ENCODE measurements around the gene CCND1. TPM values are rescaled to one million over a fixed set of nuclear protein-coding genes. Genes with fewer than 3 reads are reported as not detected.

Gene CCND1
- total RNA-seq, 2 donors from 2014 or later: 1.1 to 3.9 TPM

DNA sequence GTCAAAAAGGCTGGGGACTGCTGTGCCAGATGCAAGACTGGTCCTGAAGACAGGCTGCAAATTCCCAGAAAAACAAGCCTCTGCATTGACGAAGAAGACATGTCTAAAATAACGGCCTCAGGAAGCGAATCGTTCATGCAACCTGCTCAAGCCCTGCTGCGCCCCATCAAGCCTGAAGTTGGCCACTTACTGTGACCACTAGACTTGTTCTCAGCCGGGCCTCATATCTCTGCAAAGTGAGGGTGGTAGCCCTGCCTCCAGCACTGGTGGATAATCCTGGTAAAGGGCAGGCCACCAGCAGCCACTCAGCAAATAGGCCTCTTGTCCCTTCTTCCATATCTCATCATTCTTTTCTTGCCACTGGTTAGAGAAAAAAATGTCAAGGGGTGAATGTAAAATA, 22.4 kb downstream of the CCND1 start:
- no peak for ATAC-seq
- peak overlapping the region; percentile 47 for H3K27ac Mint-ChIP-seq
- no peak overlapping the region for H3K4me3 Mint-ChIP-seq
- no peak for DNase-seq
- H3K27me3 Mint-ChIP-seq: no peaks in the 10 kb centered on the region
- no peaks in the 10 kb centered on the region for H3K9me3 ChIP-seq (ENCODE audit: control insufficient read depth, low read length, poor library complexity, severe bottlenecking)
- H3K36me3 Mint-ChIP-seq (ENCODE audit: low read depth): peaks cover 5% of the 10 kb centered on the region
- peaks cover 5% of the 10 kb centered on the region for H3K4me1 Mint-ChIP-seq

DNA sequence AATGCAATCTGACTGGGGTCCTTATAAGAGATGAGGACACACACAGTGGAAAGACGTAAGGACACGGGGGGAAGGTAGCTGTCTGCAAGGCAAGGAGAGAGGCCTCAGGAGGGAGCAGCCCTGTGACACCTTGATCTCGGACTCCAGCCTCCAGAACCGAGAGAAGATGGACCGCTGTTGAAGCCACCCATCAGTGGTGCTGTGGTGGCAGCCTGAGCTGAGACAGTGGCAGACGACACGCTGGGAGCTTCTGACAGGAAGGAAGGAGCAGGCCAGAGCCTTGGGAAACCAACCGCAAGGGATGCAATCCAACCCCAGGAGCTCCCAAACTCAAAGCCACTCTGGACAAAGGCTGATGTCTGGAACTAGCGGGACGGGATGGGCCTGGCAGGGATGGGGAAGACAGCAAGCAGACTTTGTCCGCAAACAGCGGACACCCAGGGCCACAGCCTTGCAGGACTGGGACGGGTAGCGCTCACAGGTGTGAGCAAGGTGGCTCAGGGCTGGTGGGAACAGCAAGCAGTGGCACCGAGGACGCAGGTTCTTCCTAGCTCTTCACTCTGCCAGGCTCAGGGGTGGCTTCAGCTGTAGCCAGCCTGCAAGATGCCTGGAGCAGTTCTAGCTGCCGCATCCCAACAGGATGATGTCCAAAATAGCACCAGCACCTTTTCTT, 23.3 kb downstream of the CCND1 start:
- peaks cover 5% of the 10 kb centered on the region for H3K36me3 Mint-ChIP-seq (ENCODE audit: low read depth)
- no peak overlapping the region for H3K4me3 Mint-ChIP-seq
- peak overlapping the region; percentile 47 for H3K27ac Mint-ChIP-seq
- no peaks in the 10 kb centered on the region for H3K27me3 Mint-ChIP-seq
- ATAC-seq: no peak
- H3K9me3 ChIP-seq (ENCODE audit: control insufficient read depth, low read length, poor library complexity, severe bottlenecking): no peaks in the 10 kb centered on the region
- DNase-seq: no peak
- peaks cover 5% of the 10 kb centered on the region for H3K4me1 Mint-ChIP-seq

DNA sequence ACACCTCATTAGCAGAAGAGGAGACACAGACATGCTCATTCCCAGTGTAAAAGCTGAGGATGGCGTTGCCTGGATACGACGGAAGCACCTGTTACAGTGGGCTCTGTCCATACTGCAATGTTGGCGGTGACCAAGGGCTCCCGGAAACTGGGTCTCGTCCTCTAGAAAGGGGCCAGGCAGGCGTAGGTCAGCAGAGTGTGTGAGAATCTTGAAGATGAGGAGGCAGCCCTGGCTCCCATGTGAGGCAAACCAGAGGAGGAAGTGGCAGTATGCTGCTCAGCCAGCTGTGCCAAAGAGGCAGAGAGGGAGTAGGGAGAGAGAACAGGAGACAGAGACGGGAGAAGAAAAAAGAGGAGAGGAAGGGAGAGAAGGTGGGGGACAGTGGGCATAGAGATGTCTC, 23.9 kb downstream of the CCND1 start:
- Mint-ChIP-seq H3K36me3 (ENCODE audit: low read depth) (peaks cover 5% of the 10 kb centered on the region), H3K27me3 (no peaks in the 10 kb centered on the region), H3K27ac (no peak overlapping the region), H3K4me3 (peak overlapping the region; percentile 64), H3K4me1 (peaks cover 5% of the 10 kb centered on the region)
- H3K9me3 ChIP-seq (ENCODE audit: control insufficient read depth, low read length, poor library complexity, severe bottlenecking): no peaks in the 10 kb centered on the region
- DNase-seq: no peak
- ATAC-seq: no peak

DNA sequence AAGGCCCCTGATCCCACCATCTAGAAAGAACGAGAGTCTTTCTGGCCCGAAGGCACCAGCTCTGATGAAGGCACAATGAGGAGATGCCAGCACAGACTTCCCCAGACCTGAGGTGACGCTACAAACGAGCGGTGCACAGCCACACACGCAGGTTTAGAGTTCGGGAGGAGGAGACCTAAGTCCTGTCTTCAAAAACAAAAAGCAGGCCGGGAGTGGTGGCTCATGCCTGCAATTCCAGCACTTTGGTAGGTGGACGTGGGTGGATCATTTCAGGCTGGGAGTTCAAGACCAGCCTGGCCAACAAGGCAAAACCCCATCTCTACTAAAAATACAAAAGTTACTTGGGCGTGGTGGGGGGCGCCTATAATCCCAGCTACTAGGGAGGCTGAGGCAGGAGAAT, 24.7 kb downstream of the CCND1 start:
- ATAC-seq: no peak
- H3K4me1 Mint-ChIP-seq: peaks cover 9% of the 10 kb centered on the region
- peaks cover 5% of the 10 kb centered on the region for H3K36me3 Mint-ChIP-seq (ENCODE audit: low read depth)
- DNase-seq: no peak
- H3K27ac Mint-ChIP-seq: no peak overlapping the region
- H3K27me3 Mint-ChIP-seq: no peaks in the 10 kb centered on the region
- no peaks in the 10 kb centered on the region for H3K9me3 ChIP-seq (ENCODE audit: control insufficient read depth, low read length, poor library complexity, severe bottlenecking)
- H3K4me3 Mint-ChIP-seq: no peak overlapping the region

DNA sequence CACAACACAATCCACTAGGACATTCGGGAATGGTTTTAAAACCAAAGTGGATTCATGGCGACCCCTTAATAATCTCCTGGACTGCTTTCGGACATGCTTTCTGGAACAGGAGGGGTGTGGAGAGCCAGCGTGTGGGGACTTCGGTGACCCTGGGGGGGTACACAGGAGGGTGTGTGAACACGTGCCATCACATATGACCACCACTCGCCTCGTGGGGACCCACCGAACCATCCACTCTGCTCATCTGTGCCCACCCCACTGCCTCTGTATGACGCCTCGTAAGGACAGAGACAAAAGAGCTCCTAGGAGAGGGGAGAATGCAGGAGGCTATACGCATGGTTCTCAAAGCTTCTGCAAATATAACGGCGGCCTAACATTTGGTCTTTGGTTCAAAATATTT, 25.3 kb downstream of the CCND1 start:
- no peak for DNase-seq
- no peak for ATAC-seq
- no peaks in the 10 kb centered on the region for H3K9me3 ChIP-seq (ENCODE audit: control insufficient read depth, low read length, poor library complexity, severe bottlenecking)
- peaks cover 5% of the 10 kb centered on the region for H3K36me3 Mint-ChIP-seq (ENCODE audit: low read depth)
- peaks cover 9% of the 10 kb centered on the region for H3K4me1 Mint-ChIP-seq
- no peak overlapping the region for H3K27ac Mint-ChIP-seq
- no peak overlapping the region for H3K4me3 Mint-ChIP-seq
- H3K27me3 Mint-ChIP-seq: no peaks in the 10 kb centered on the region

DNA sequence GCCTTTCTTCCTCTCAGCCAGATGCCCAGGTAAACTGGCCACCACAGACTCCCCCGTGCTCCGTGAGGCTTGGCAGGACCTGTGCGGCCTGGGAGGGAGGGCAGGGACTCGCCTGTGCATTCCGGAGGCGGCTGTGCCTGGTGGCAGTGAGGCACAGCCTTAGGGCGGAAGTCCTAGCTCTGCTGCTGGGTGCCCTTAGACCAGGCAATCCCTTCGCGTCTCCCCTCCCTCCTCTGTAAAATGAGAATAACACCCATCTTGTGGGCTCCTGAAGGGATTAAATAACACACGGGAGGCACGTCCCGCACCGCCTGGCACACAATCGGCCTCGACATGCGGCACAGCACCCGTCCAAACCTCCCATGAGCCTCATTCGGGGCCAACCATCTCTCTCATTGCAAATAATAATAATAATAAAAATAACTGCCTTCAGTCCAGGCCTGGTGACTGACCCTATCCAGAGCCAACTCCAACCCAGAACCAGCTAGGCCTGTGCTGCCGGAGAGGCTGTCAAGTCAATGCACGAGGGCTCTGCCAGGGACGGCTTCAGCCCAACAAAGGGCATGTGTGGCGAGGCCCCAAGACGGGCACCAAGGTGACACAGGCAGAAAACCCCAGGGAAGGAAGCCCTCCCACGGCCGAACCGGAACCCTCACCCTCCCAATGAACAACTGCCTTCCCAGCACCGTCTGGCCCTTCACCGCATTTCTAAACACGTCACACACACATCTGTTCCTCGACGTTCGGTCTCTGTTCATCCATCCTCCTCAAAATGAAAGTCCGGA, 26.0 kb downstream of the CCND1 start:
- DNase-seq: no peak
- ATAC-seq: no peak
- Mint-ChIP-seq H3K4me1 (peaks cover 13% of the 10 kb centered on the region), H3K27me3 (no peaks in the 10 kb centered on the region), H3K36me3 (ENCODE audit: low read depth) (peaks cover 5% of the 10 kb centered on the region), H3K4me3 (no peak overlapping the region), H3K27ac (no peak overlapping the region)
- H3K9me3 ChIP-seq (ENCODE audit: control insufficient read depth, low read length, poor library complexity, severe bottlenecking): no peaks in the 10 kb centered on the region

DNA sequence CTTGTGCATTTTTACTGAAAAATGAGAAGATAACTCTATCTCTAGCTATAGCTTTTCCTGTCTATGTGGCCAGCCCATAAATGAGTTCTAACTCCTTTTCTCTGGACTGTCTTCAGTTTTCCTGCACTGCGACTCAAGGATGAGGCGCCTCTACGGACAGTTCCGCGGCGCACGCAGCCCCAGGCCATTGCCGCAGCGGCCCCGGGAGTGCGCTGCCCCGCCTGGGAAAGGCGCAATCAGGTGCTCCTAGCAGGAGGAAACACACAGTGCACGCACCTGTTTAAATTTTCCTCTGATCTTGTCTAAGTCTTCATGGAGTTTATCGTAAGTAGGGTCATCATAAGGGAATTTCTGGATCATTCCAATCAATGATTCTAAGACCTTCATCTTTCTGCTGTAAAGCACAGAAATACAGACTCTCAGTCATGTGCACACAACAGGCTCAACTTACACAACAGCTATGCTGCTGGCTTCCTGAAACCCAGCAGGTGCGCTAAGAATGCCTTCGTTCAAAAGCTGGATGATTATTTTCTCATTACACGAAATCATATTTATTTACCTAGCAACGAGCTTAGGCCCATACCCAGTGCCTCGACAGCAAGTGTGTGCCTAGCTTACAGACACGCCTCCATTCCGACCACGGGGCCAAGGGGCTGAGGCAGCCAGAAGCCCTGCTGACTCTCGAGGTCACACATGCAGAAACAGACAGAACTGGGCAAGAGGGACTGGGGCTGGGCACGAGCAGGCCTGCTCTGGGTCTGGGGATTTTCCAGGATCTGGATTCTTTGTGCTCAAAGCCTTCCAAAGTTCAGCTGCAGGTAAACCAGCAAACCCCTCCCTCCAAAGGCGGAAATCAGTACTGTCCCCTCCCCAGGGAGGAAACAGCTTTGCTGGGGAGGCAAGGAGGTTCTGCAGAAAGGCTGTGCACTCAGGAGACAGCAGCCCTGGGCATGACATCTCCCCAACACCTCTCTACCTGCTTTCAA, 27.0 kb downstream of the CCND1 start:
- H3K4me1 Mint-ChIP-seq: peaks cover 14% of the 10 kb centered on the region
- no peaks in the 10 kb centered on the region for H3K9me3 ChIP-seq (ENCODE audit: control insufficient read depth, low read length, poor library complexity, severe bottlenecking)
- no peaks in the 10 kb centered on the region for H3K27me3 Mint-ChIP-seq
- no peak for ATAC-seq
- H3K27ac Mint-ChIP-seq: no peak overlapping the region
- DNase-seq: no peak
- peaks cover 5% of the 10 kb centered on the region for H3K36me3 Mint-ChIP-seq (ENCODE audit: low read depth)
- no peak overlapping the region for H3K4me3 Mint-ChIP-seq

DNA sequence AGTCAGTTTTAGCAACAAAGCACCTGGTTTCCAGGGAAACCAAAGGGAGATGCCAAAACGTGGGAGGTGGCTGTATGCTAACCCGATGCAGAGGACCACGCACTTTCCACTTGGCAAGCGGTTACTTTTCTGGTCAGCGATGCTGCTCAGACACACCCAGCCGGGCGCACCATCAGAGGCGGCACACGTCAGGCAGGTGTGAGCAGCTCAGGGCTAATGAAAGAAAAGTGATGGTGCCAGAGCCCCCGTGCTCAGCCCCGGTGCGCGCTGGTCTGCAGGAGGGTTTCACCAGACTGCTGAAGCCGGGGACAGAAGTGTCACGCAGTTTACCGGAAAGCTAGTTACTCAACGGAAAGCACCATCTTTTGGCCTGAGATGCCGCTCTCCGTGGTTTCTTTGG, 28.5 kb downstream of the CCND1 start:
- peaks cover 24% of the 10 kb centered on the region for H3K4me1 Mint-ChIP-seq
- H3K36me3 Mint-ChIP-seq (ENCODE audit: low read depth): peaks cover 5% of the 10 kb centered on the region
- no peaks in the 10 kb centered on the region for H3K9me3 ChIP-seq (ENCODE audit: control insufficient read depth, low read length, poor library complexity, severe bottlenecking)
- no peaks in the 10 kb centered on the region for H3K27me3 Mint-ChIP-seq
- peak overlapping the region; percentile 59 for H3K27ac Mint-ChIP-seq
- DNase-seq (no peak), ATAC-seq (no peak)
- no peak overlapping the region for H3K4me3 Mint-ChIP-seq

DNA sequence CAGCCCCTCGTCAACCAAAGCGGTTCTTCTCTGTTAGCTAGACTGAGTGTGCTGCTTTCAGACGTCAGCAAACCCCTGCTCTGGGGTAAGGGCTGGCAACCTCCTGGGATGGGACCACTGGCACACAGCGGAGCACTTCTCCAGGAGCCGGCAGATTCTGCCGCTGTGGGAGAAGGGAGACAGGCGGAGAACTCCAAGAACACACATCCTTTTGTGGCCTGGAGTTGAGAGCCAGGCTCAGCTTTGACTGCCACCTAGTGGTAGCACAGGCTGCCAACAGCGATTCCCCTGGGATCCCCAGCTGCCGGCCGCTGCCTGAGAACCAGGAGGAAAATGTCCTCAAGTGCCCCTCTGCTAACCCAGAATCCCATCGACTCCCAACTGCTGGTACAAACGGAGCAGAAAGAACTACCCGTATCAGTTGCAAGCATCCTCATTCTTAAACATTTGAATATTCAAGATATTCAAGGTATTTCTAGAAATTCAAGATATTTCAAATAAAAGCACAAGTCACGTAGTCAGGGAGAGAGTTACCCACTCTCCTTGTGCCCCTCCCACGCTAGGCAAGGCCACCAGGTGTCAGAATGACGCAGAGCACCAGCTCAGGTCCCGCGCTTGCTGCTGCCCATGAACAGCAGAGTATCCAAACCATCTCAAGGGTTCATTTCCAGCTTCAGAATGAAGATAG, 29.3 kb downstream of the CCND1 start:
- no peaks in the 10 kb centered on the region for H3K9me3 ChIP-seq (ENCODE audit: control insufficient read depth, low read length, poor library complexity, severe bottlenecking)
- DNase-seq (peak; percentile 36 to 43 (median 41)), ATAC-seq (peak; percentile 28)
- H3K27me3 Mint-ChIP-seq: no peaks in the 10 kb centered on the region
- peak overlapping the region; percentile 59 for H3K27ac Mint-ChIP-seq
- peaks cover 28% of the 10 kb centered on the region for H3K4me1 Mint-ChIP-seq
- peak overlapping the region; percentile 28 for H3K4me3 Mint-ChIP-seq
- H3K36me3 Mint-ChIP-seq (ENCODE audit: low read depth): peaks cover 2% of the 10 kb centered on the region

DNA sequence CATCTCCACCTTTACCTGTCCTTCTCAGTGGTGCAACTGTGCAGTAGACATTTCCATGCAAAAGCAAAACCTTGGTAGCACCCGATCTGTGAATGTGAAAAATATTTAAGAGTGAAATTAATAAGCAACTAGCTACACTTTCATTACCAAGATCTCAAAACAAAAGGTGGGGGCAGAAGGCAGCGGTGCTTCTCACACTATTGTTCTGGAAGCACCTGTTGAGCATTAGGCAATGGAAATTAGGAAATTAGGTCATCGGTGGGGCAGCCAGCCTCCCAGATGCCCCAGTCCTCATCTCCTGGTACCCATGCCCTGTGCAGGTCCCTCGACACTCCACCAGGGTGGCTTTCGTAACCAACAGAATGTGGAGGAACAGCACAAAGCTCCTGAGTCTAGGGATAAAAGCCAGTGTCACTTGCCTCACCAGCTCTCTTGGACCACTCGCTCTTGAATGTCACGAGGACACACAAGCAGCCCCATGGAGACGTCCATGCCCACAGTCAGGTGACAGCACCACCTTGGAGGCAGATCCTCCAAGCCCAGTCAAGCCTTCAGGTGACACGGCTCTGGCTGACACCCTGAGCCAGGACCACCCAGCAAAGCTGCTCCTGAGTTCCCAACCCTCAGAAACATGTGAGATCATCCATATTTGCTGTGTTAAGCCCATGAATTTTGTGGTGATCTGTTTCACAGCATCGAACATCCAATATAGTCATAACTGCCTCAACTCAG, 30.9 kb downstream of the CCND1 start:
- no peak overlapping the region for H3K4me3 Mint-ChIP-seq

DNA sequence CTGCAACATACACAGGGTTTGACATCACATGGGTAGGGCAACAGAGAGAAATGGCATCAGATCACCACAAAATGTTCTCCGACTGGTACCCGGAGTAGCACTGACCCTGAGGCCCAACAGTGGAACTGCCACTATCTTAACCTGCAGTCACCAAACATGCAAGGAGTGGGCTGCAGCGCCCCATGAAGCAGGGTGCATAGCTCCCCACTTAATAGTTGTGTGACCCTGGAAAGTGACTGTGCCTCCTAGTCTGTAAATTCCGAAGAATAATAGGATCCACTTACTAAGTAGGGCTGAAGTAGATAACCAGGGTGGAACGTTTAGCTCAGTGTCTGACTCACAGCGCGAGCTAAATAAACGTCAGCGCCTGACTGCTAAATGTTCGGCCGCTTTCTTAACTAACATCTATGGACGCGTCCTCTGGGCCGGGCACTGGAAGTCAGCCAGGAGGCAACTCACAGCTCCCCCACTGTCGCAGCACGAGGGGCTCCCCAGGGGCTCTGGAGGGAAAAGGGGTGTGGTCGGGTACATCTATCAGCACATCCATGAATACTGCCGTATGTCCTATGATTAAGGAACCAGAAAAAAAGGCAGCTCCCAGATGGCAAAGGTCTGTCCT, 33.4 kb downstream of the CCND1 start:
- H3K9me3 ChIP-seq (ENCODE audit: control insufficient read depth, low read length, poor library complexity, severe bottlenecking): no peaks in the 10 kb centered on the region
- Mint-ChIP-seq H3K4me1 (peaks cover 28% of the 10 kb centered on the region), H3K27ac (peak overlapping the region; percentile 91), H3K27me3 (no peaks in the 10 kb centered on the region), H3K36me3 (ENCODE audit: low read depth) (no peaks in the 10 kb centered on the region), H3K4me3 (peak overlapping the region; percentile 94)
- no peak for DNase-seq
- ATAC-seq: no peak

More for the DNA sequence above, 30.9 kb downstream of the CCND1 start:
- ATAC-seq (no peak), DNase-seq (no peak)
- peak overlapping the region; percentile 43 for H3K27ac Mint-ChIP-seq
- H3K9me3 ChIP-seq (ENCODE audit: control insufficient read depth, low read length, poor library complexity, severe bottlenecking): no peaks in the 10 kb centered on the region
- H3K27me3 Mint-ChIP-seq: no peaks in the 10 kb centered on the region
- H3K36me3 Mint-ChIP-seq (ENCODE audit: low read depth): peaks cover 2% of the 10 kb centered on the region
- peaks cover 31% of the 10 kb centered on the region for H3K4me1 Mint-ChIP-seq
